Activated CD8-positive, alpha-beta memory T cell treated with anti-CD3 and anti-CD28 coated beads, Interleukin-2, amount 50 U/mL, for 48 hours (primary cell): Measurements from ENCODE around the gene ITGA2.
"Not testable (repeated sequence)": the region's sequence is repeated elsewhere in the genome, so short reads cannot be mapped to it uniquely, and the experiment has no call there.

Source experiments
- DNase-seq: peaks from one replicate; pipeline ENCODE4 v3.0.0-alpha.2; 2020

ITGA2 gene

DNA sequence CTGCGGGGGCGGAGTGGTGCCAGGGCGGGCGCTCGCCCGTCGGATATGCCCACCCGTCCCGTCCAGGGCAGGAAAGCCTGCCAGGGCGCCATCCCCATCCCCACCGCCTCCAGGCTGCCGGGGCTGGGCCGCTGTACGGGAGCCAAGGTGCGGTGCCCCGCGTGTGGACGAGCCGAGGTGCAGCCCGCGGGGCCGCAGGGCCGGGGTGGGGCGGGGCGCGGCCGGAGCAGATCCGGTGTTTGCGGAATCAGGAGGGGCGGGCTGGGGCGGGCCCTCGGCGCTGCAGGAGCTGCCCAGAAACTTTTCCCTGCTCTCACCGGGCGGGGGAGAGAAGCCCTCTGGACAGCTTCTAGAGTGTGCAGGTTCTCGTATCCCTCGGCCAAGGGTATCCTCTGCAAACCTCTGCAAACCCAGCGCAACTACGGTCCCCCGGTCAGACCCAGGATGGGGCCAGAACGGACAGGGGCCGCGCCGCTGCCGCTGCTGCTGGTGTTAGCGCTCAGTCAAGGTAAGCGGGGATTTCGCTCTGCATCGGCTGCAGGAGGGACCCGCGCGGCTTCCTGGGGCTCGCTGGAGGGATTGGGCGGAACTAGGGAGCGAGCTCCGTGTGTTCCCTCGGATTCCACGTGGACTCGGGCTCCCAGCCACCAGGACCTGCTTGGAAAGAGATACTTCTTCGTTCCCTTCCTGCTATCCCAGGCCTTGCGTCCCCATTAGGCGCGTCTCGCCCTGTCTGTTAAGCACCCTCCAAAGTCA lies at the start of gene ITGA2:
TSS of gene ITGA2 (plus strand) at position 328 of the 756 bp plus-strand sequence. CDS start at position 445, 117 bp downstream.
- peak; percentile 65 for DNase-seq

DNA sequence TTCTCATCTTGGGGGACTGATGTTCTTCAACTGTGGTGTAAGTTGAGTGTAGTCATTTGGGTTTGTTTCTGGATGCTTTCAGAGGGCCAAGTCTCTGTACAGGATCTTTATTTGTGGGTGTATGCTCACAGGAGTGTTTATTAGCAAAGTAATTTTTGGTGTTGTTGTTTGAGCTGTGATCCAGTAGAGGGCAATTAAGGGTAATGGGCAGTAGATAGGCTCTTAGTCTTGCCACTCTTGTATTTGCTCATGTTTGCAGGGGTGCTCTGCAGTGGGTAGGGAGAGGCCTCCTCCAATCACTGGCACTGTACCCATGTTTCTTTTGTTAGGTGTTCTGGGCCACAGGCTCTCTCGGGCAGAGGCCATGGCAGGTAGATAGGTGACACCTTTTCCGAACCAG lies 45.9 kb upstream of the ITGA2 start:
- DNase-seq, result no peak

- no peak for DNase-seq
These were observed 45.3 kb upstream of the ITGA2 start for GRCh38 chr5:52943808-52944207.

DNA sequence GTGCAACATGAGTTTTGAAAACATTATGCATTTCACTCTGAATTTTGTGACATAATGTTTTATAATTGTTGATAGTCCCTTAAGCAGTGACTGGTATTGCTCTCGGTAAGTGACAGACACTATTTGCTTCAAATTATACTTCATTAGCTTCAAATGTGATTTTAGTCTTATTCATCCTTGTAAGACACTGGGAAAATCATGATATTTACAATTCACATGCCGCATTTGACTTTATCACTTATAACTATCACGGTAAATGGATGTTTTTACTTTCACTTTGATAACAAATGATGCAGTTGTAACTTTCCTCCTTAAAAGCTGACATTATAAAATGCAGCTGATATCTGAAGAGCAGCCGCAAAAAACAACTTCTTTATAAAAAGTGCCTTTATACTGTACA lies 44.1 kb upstream of the ITGA2 start:
- no peak for DNase-seq

DNA sequence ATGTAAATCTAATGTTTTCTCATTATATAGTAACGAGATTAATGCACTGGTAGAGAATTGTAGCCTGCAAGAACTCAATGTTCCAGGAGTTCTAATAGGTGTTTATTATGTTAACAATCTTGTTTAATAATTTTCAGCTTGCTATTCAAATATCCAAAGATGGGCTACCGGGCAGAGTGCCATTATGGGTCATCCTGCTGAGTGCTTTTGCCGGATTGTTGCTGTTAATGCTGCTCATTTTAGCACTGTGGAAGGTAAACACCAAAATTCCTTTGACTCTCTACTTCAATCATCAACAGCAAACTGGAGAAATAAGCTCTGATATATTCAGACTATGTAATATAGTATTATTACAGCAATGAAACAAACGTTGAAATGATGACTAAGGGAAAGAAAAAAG lies 41.9 kb upstream of the ITGA2 start:
- DNase-seq, result no peak

GRCh38 chr5:52947851-52948250 lies 41.3 kb upstream of the ITGA2 start:
- no peak for DNase-seq

DNA sequence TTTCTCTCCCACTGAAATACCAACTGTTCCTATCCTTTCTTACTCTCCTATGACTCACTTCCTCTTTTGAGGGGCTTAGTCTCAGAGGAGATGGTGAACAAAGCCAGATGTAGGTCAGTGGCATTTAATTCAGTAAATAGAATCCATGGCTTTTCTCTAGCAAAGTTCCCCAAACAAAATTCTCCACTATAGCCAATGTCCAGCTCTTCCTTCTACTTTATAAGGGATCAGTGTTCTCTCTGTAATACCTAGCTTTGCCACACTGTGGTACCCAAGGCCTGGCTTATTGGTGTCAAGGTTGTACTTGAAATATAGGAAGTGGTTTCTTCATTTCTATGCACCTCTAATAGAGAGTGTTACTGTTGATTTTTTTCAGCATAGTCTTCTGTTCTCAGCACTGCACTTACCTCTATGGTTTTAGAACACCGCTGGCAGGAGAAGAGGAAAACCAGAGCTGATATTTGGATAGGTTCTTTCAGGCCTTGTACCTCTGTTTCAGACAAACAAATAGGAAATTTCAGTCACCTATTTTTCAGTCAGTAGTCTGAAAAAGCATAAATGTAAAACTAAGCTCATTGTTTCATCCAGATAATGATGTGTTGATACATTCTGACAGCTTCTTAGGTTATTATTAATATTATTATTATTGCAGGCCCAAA lies 40.6 kb upstream of the ITGA2 start:
- peak; percentile 56 for DNase-seq

- DNase-seq, result no peak
These were observed 38.5 kb upstream of the ITGA2 start for GRCh38 chr5:52950686-52951085.

GRCh38 chr5:52952483-52952882 lies 36.7 kb upstream of the ITGA2 start:
- no peak for DNase-seq

- no peak for DNase-seq
These were observed 33.1 kb upstream of the ITGA2 start for GRCh38 chr5:52956014-52956413.

DNA sequence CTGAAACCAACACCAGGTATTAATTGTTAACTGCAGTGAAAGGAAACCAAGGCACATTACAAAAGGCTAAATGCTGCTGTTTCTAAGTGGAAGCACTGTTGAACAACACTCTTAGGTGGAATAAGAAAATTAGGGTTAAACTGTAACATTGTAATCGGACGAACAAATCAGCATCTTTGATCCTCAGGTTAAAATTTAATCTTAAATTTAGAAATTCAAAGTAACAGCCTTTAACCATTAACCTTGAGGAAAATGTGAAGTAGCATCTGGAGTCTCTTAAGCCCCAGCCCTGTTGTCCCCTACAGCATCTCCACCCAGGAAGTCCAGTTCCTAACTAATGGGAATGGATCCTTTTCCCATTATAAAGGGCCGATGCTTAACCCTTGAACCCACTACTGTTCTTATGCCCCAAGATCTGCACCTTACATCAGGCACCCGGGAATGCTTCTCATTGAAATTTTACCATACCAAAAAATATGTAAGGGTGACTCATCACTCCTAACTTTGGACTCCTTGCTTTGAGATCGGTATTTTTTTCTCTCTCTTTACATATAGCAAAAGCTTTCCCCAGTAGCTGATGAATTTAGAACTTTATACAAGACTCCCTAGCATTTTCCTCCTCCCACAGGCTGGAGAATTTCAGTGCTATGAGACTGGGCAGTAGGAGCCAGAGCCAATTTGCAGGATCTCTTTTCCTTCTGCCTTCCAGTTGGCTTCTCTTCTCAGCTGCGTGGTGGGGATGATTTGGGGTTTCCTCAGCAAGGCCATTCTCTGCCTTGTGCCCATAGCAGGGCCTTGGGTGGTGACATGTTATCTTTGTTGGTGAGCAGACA lies 32.0 kb upstream of the ITGA2 start:
- no peak for DNase-seq

DNA sequence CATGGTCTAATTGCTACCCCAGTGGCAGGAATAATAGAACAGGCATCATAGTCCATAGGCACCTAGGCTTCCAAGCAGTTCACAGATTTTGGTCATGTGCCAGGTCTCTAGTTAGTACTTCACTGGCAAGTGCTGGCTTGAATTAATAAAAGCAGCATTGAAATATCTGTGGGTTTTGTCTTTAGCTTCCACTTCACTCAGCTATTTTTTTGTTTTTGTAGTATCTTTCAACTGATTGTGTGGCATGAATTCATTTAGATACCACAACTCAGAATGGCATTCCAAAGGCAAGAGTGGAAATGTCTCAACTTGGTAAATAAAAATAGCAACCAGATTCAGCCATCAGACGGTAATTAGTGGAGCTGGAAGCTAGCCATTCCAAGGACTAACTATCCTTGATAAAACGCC lies 27.9 kb upstream of the ITGA2 start:
- DNase-seq, result no peak

DNA sequence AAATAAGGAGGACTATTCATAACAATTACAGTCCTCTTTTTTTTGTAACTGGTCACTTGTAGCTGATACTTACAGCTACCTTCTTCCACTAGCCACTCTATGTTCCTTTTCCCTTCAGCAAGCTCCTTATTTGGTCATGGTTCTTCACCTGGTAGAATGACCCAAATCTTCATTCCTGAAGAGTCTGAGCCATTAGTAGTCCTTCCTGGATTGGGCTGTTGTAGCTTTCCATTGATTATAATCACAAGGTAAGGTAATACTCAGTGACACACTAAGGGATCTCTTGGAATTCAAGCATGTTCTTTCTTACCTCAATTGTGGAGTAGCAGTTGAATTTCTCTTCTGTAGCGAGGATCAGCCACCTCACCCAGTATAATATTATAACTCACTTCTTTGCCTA lies 25.5 kb upstream of the ITGA2 start:
- no peak for DNase-seq

DNA sequence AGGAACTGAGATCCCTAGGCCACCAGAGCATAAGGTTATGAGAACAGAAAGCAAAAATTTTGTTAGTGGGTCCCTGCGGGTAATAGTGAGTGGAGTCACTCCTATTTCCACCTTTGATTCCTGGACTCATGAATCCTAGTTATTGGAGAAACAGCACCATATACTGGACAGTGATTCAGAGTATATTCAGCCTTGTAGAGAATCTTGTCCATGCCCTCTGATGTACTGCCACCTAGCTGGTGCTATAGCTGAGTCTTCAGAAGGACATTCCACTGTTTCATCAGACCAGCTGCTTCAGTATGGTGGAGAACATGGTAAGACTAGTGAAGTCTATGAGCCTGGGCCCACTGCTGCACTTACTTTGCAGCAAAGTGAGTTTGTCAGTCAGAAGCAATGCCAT lies 25.0 kb upstream of the ITGA2 start:
- no peak for DNase-seq

DNA sequence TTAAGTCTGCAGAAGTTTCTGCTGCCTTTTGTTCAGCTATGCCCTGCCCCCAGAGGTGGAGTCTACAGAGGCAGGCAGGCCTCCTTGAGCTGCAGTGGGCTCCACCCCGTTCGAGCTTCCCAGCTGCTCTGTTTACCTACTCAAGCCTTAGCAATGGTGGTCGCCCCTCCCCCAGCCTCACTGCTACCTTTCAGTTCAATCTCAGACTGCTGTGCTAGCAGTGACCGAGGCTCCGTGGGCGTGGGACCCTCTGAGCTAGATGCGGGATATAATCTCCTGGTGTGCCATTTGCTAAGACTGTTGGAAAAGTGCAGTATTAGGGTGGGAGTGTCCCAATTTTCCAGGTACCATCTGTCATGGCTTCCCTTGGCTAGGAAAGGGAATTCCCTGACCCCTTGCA lies 13.0 kb upstream of the ITGA2 start:
- not testable (repeated sequence) for DNase-seq

GRCh38 chr5:52977264-52977897 lies 11.8 kb upstream of the ITGA2 start:
- no peak for DNase-seq

DNA sequence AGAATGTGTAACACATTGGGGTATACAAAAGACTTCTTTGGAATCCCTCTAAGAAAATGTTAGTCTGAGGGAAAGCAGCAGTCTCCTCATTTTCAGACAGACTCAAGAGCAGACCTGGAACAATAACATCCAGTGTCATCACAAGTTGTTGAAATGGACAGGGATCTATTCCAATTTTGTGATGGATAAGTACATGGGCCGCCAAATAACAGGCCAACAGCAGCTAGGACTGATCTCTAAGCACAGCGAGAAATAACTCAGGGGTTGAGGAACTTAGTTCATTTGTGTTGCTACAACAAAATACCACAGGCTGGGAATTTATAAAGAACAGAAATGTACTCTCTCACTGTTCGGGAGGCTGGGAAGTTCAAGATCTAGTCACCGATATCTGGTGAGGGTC lies 7.6 kb upstream of the ITGA2 start:
- DNase-seq, result no peak

DNA sequence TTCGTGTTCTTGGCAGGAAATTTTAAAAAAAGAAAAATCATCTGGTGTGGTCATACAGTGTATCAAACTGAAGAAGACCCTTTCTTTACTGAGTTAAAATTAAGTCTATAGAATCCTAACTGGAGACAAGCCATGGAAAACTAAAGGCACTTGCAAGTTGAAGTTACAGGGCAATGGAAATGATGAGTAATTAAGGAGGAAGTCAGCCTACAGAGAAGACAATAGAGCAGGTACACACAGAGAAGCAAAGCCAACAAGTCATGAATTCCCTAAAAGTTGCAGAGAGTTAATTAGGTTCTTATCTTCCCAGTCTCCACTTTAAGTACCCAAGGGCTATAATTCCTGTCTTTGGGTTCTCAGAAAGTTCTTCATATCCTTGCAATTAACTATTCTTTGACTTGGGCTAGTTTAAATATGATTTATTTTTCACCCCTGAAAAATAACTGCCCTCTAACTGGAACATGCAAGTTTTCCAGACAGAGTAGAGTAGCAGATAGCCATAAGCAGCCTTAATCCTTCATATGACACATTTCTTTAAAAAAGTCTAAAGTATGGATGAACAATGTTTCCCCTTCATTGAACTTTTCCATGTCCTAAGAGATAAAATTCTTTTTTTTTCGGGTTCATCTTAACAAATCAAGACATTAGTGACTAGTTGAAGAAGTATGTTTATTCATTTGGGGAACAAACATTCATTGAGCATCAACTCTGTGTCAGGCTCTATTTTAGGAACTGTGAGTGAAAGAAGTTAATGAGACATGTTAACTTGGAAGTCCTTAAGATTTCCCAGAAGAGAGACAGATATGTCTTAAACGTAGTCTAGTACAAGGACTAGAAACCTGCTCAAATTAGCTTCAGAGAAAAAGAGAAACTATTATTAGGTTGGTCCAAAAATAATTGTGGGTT lies 5.2 kb upstream of the ITGA2 start:
- DNase-seq, result no peak

DNA sequence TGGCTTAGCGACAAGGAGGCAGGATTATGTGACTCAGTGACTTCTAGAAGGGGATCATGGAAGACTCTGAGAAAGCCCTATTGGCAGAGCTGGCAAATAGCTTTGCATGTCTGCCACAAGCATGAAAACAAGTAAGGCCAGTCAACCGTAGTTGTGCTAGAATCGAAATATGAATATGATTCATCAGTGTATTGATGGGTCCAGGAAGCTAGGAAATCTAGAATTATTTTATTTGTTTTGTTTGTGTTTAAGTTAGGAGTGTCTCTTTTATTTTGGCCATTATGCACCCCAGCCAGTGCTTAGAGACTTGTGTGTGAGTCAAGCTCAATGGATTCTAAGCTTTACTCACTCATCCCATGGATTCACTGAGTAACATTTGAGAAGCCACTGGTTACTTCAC lies 3.8 kb upstream of the ITGA2 start:
- DNase-seq, result no peak

DNA sequence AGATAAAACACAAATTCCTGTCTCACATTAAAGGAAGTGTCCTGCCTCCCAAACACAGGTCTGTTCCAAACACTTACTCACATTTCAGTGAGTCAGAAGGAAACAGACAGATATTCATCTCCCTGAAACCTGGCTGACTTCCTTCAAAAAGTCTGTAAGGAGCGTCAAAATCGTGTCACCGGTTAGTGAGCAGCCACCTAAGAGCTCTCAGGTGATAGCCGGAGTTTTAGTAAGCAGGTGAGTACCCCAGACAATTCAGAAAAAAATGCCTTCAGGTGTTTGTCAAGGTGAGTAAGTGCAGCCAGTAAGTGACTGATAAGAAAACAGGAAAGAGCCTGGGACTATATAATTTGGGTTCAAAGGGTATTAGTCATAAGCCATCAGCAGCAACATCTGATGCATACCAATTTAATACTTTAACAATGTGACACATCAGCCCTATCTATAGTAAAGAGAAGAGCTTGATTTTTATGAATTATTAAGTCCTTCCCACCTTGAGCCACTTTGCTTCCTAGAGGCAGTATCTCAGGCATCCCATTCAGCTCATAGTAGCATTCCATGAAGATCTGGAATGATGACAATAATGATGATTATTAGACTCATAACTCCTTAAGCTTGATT lies 1.3 kb upstream of the ITGA2 start:
- no peak for DNase-seq

- DNase-seq, result no peak
These were observed 672 bp upstream of the ITGA2 start for GRCh38 chr5:52988335-52989024.
